GM19452 (cell line): ENCODE measurements around the gene DAP3.
A peak's percentile ranks its signal among the peaks of the same experiment; 100 is the strongest.
"Not testable (repeated sequence)": the region's sequence is repeated elsewhere in the genome, so short reads cannot be mapped to it uniquely, and the experiment has no call there.

Source experiments
- ATAC-seq: cut with Tn5 transposase; IDR thresholded peaks from one replicate; pipeline ENCODE4 v1.9.1; 2021; ENCODE audit not compliant: unreplicated experiment

DAP3 gene

DNA sequence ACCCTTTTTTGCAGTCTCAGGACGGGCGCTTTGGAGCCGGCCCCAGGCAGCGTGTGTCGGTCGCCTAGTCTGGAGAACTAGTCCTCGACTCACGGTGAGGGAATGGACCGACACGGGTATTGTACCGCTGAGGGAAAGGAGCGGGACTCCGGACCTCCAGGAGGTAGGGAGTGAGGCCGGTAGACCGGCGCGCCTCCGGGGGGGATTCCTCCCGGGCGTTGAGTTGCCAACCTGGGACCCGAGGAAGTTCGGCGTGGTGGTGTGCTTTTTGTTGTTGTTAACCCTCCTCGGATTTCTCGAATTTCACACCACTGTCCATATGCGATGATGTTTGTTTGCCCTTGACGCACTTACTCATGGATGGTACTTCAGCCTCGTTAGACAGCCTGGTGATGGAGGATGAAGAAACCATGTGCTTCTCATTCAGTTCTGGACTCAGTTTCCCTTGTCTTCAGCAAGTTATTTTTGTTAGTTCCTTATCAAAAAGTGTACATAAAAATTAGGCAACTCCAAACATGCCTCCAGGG is at the start of gene DAP3:
DAP3 (plus strand) TSS at position 11 of the 527 bp plus-strand sequence. CDS start 20,689 bp downstream, outside the sequence.
- peak; percentile 3 for ATAC-seq

GRCh38 chr1:155640367-155640766 is 48.5 kb upstream of the DAP3 start:
- no peak for ATAC-seq

DNA sequence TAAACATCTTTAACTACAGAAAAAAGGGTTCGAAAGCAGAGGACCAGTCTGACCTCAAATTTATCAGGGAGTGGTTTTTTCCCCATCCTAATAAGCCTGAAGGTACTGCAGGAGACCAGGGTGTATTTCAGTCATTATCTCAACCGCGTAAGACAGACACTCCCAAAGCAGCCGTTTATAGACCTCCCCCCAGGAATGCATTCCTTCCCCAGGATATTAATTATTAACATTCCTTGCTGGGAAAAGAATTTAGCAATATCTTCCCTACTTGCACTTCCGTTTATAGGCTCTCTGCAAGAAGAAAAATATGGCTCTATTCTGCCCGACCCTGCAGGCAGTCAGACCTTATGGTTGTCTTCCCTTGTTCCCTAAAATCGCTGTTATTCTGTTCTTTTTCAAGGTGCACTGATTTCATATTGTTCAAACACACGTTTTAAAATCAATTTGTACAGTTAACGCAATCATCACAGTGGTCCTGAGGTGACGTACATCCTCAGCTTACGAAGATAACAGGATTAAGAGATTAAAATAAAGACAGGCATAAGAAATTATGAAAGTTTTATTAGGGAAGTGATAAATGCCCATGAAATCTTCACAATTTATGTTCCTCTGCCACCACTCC is 46.2 kb upstream of the DAP3 start:
- ATAC-seq = not testable (repeated sequence)

DNA sequence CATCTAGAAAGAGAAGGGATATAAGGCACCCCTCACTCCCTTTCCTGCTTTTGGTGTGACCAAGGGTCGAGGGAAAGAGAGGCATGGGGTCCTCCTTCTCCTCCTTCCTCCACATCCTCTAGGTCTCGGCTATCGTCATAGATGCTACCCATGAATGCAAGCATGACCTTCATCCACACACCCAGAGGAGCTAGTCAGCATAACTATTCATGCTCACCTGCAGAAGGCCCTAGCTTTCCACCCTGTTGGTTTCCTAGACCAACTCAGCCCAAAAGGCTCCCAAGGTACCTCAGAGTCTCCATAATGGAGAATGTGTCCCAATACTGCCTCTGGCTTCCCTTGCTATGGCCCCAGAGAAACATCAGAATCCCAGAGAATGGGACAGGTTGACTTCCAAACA is 45.7 kb upstream of the DAP3 start:
- no peak for ATAC-seq

DNA sequence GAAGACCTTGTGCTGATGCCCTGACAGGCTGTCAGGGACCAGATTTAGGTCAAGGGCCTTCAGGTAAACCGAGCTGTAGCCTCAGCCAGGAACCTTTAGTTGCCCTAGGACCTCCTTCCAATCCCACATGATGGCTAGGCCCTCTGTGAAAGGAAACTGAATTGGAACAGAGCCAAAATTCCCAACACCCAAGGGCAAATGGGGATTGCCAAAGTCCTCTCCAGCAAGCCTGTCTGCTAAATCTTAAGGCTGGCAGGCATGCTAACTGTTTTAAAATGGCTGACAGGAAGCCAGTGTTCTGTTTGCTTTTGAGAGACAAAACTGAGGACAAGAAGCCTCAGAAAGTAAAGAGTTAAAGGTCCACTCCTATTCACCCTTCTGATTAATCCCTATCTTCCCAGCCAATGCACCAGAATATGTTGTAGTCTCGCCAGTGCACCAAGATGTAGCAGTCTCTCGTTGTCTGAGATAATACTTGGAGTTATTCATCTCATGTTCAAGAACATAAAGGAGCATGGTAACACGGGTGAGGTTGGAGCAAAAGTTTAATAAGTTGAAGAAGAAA is 43.8 kb upstream of the DAP3 start:
- ATAC-seq = no peak

DNA sequence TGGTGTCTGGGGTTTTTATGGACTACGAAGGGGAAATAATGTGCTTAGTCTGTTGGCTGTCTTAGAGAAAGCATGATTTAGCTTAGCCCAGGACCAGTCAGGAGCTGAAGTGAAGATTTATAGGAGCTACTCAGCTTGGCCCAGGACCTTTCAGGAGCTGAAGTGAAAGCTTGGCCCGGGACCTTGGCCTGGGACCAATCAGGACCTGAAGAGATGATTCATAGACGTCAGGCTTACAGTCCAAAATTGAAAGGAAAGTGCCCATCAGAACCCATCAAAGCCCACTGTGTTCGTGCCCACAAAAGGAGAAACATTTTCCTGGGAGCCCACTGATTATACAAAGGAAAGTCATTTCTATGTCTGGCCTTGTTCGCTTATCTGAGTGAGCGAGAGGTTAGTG is 43.2 kb upstream of the DAP3 start:
- no peak for ATAC-seq

DNA sequence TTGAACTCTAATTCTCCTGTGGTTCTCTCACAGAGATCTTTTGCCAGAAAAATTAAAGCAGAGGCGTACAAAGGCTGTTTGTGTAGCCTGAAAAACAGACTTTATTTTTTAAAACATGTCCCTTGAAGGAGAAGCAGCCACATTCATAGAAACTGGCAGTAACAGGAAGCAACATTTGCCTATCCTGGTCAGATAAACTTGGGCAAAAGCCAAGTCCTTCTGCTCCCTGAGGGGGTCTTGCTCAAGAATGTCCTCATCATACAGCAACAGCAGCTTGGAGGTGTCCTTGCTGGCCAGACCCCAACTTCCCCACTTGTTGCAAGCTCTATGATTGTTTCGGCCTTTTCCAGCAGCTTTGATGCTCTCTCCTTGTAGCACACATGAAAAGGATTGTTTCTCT is 42.6 kb upstream of the DAP3 start:
- ATAC-seq = no peak

DNA sequence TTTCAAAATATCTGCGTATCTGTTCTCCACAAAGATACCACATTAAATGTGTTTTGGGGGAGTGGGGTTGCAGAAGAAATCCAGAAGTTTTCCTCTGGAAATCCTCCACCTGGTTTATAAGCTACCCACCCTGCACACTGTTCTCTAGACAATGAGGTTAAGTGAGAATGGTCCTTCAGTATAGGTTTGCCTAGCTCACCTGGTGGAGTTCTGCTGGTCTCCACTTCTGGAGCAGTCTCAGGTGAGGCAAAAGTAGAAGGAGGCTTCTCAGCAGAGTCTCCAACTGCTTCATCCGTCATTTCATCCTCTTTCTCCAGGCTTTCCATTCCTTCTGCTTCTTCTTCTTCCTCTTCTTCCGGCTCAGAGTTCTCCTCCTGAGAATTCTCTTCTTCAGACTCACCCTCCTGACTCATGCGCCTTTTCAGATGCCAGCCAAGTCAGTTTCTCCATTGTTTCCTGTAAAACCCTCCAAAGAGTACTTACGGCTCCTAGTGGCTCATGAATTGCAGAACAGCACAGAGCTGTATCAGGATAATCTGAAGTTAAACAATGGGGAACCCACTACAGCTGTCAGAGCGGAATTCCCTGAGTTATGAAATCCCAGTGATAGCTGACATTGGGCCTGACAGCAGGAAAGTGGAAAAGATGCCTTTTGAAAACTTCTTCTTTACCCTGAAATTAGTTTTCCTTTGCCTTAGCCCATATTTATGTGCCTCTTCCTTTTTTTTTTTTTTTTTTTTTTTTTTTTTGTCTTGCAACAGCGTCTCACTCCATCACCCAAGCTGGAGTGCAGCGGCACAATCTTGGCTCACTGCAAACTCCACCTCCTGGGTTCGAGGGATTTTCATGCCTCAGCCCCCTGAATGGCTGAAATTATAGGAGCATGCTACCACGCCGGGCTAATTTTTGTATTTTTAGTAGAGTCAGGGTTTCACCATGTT is 40.4 kb upstream of the DAP3 start:
- ATAC-seq = no peak

DNA sequence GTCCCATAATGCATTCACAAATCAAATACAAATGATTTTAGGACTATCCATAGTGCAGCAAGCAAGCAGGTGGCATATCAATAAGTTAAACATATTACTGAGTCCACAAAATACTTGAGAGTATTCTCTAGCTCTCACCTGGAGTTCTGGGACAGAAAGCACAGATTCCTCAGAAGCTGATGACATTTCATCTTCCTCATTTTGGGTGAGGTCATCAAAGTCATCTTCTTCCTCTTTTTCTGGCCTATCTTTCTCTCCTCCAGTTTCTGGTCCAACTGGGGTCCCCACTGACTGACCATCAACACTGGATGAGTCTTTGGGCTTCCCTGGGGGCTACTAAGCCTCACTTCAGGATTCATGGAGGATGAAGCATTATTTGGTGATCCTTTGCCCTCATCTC is 39.2 kb upstream of the DAP3 start:
- ATAC-seq = no peak

- no peak for ATAC-seq
These were observed 38.6 kb upstream of the DAP3 start for GRCh38 chr1:155650231-155650757.

GRCh38 chr1:155651861-155652661 is 36.8 kb upstream of the DAP3 start:
- ATAC-seq = no peak

DNA sequence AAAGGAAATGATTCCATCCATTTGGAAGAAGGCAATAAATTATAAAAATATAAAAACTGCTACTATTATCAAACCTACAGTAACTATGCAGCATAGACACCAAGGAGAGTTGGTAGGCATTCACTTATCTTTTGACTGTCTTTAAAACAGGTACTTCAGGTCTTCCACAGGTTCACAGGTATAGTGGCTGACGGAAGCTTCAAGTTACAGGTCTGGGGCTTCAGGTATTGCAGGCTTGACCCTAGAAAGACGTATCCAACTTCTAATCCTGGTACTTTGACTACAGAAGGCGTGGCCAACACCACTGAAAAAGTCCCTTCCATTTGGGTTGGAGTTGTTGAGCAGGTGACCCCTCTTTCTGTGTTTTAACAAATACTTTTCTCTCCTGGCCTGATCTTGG is 35.9 kb upstream of the DAP3 start:
- no peak for ATAC-seq

GRCh38 chr1:155657463-155657862 is 31.4 kb upstream of the DAP3 start:
- ATAC-seq = no peak

GRCh38 chr1:155661239-155661638 is 27.7 kb upstream of the DAP3 start:
- not testable (repeated sequence) for ATAC-seq

GRCh38 chr1:155669233-155670162 is 19.4 kb upstream of the DAP3 start:
- no peak for ATAC-seq

GRCh38 chr1:155671750-155672149 is 17.1 kb upstream of the DAP3 start:
- ATAC-seq = no peak

GRCh38 chr1:155673003-155673402 is 15.9 kb upstream of the DAP3 start:
- ATAC-seq = no peak

DNA sequence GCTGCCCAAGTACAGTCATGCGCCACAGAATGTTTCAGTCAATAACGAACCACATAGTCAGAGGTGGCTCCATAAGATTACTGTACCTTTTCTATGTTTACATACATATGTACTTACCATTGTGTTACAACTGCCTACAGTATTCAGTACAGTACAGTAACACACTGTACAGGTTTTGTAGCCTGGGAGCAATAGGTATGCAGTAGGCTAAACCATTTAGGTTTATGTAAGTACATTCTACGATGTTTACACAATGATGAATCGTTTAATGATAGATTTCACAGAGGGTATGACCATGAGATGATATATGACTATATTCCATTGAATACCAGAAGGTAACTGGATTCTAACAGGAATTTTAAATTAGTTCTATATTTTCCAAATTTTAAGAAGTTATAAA is 10.9 kb upstream of the DAP3 start:
- ATAC-seq = no peak

DNA sequence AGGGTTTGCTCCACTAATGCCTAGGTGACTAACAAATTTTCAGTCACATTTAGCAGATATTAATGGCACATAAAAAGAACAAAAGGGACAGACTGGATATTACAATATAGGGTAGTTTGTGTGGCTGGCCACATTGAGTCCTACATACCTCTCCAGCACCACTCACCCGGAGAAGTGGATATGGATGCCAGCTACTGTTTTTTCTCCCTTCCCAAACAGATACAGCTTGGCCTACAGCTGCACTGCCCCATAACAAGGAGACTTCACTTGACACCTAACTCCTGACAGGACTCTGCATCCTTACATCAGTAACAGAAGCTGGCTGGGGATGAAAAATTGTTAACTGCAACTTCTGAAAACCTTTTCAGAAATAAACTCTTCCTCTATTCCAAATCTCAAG is 9.9 kb upstream of the DAP3 start:
- ATAC-seq = not testable (repeated sequence)

GRCh38 chr1:155680531-155680930 is 8.4 kb upstream of the DAP3 start:
- ATAC-seq = no peak
